IMR-90 (cell line): Measurements from ENCODE around the gene INTS14. TPM values are rescaled to one million over a fixed set of nuclear protein-coding genes. Genes with fewer than 3 reads are reported as not detected.
A peak's percentile ranks its signal among the peaks of the same experiment; 100 is the strongest.

ENCODE experiments used
- ATAC-seq: fragments of 200-7000 bp; cut with Tn5 transposase; 2 replicates; pipeline ENCODE4 v1.9.1; 2020; ENCODE audit warnings: low read depth, mild to moderate bottlenecking, moderate library complexity
- BruUV-seq: library from RNA; stranded (reverse); fragments of 400-500 nt; replicated peaks from 2 replicates; lab custom pipeline; 2021; lab: Mats Ljungman, UMichigan
- CTCF ChIA-PET: fragments of 300-600 bp; formaldehyde crosslinking; extraction: SDS; loops from one replicate; lab custom pipeline; 2021; ENCODE audit warnings: antibody characterized with exemption; lab: Yijun Ruan, JAX
- POLR2A ChIA-PET: fragments of 300-600 bp; sonication (Branson Sonifier 250); formaldehyde crosslinking; loops from one replicate; lab custom pipeline; 2022; ENCODE audit warnings: antibody characterized with exemption; ENCODE audit not compliant: unreplicated experiment; lab: Charles Lee
- DNase-seq: peaks from one replicate; pipeline ENCODE4 v3.0.0; 2013
- H2AFZ ChIP-seq: replicated peaks from 2 replicates; pipeline ENCODE3; 2013; ENCODE audit warnings: low read length, mild to moderate bottlenecking; ENCODE audit not compliant: poor library complexity
- H2AK5ac ChIP-seq: 2 replicates; pipeline ENCODE4 v1.6.1; 2013; ENCODE audit warnings: low read depth, low read length, inconsistent platforms
- H2AK9ac ChIP-seq: replicated peaks from 2 replicates; pipeline ENCODE3; 2013; ENCODE audit warnings: mild to moderate bottlenecking, low read depth, low read length, moderate library complexity; ENCODE audit not compliant: poor library complexity
- H2BK120ac ChIP-seq: 2 replicates; pipeline ENCODE4 v1.6.1; 2013; ENCODE audit warnings: low read depth, low read length, inconsistent platforms
- H2BK15ac ChIP-seq: 3 replicates; pipeline ENCODE4 v1.6.1; 2013; ENCODE audit warnings: low read depth, low read length, inconsistent platforms
- H2BK20ac ChIP-seq: 2 replicates; pipeline ENCODE4 v1.6.1; 2013; ENCODE audit warnings: low read depth, mild to moderate bottlenecking, inconsistent platforms, low read length, moderate library complexity
- H2BK5ac ChIP-seq: 2 replicates; pipeline ENCODE4 v1.6.1; 2013; ENCODE audit warnings: mild to moderate bottlenecking, low read depth, low read length, inconsistent platforms; ENCODE audit not compliant: poor library complexity, severe bottlenecking
- H3K14ac ChIP-seq: replicated peaks from 2 replicates; pipeline ENCODE4 v1.6.1; 2013; ENCODE audit warnings: low read depth, low read length, inconsistent platforms
- H3K18ac ChIP-seq: 2 replicates; pipeline ENCODE4 v1.6.1; 2013; ENCODE audit warnings: low read depth, low read length, control low read depth
- H3K23ac ChIP-seq: 2 replicates; pipeline ENCODE4 v1.6.1; 2013; ENCODE audit warnings: low read depth, low read length, inconsistent platforms
- H3K27ac ChIP-seq: 2 replicates; pipeline ENCODE4 v1.5.1; 2013; ENCODE audit warnings: mild to moderate bottlenecking, control low read depth, low read length; ENCODE audit not compliant: insufficient read depth
- H3K27me3 ChIP-seq: 2 replicates; pipeline ENCODE4 v1.6.1; 2013; ENCODE audit warnings: low read length; ENCODE audit not compliant: control insufficient read depth, insufficient read depth
- H3K36me3 ChIP-seq: 2 replicates; pipeline ENCODE4 v1.6.1; 2013; ENCODE audit warnings: low read length, mixed read lengths; ENCODE audit not compliant: control insufficient read depth, insufficient read depth
- H3K4ac ChIP-seq: 2 replicates; pipeline ENCODE4 v1.6.1; 2013; ENCODE audit warnings: low read depth, low read length, inconsistent platforms
- H3K4me1 ChIP-seq: 2 replicates; pipeline ENCODE4 v1.6.1; 2013; ENCODE audit warnings: low read length, mixed read lengths; ENCODE audit not compliant: control insufficient read depth, insufficient read depth
- H3K4me2 ChIP-seq: 2 replicates; pipeline ENCODE4 v1.6.1; 2013; ENCODE audit warnings: low read depth, mild to moderate bottlenecking, control low read depth, low read length, moderate library complexity
- H3K4me3 ChIP-seq: 2 replicates; pipeline ENCODE4 v1.5.1; 2013; ENCODE audit warnings: low read depth, mild to moderate bottlenecking, control low read depth, low read length, moderate library complexity; ENCODE audit not compliant: insufficient read depth
- H3K56ac ChIP-seq: 2 replicates; pipeline ENCODE4 v1.6.1; 2013; ENCODE audit warnings: low read length, inconsistent platforms; ENCODE audit not compliant: insufficient read depth; ENCODE audit errors: extremely low read depth
- H3K79me1 ChIP-seq, 2 experiments: 2 replicates each; pipeline ENCODE4 v1.6.1; 2013; ENCODE audit warnings: low read length in 2 of 2, inconsistent platforms in 1 of 2, low read depth in 1 of 2
- H3K9ac ChIP-seq: 2 replicates; pipeline ENCODE4 v1.6.1; 2013; ENCODE audit warnings: low read depth, low read length, control low read depth
- H3K9me1 ChIP-seq: 2 replicates; pipeline ENCODE4 v1.6.1; 2013; ENCODE audit warnings: low read length, inconsistent platforms; ENCODE audit not compliant: insufficient read depth
- H3K9me3 ChIP-seq: 2 replicates; pipeline ENCODE4 v1.6.1; 2013; ENCODE audit warnings: low read length; ENCODE audit not compliant: control insufficient read depth, insufficient read depth
- H4K20me1 ChIP-seq: 2 replicates; pipeline ENCODE4 v1.6.1; 2013; ENCODE audit warnings: low read length, inconsistent platforms; ENCODE audit not compliant: insufficient read depth
- H4K5ac ChIP-seq: 2 replicates; pipeline ENCODE4 v1.6.1; 2013; ENCODE audit warnings: mild to moderate bottlenecking, low read depth, low read length, control low read depth
- H4K8ac ChIP-seq, 2 experiments: 2 replicates each; pipeline ENCODE4 v1.6.1; 2013; ENCODE audit warnings: low read depth in 2 of 2, low read length in 2 of 2, control low read depth in 1 of 2, inconsistent platforms in 1 of 2
- H4K91ac ChIP-seq: 2 replicates; pipeline ENCODE4 v1.6.1; 2013; ENCODE audit warnings: low read depth, low read length, inconsistent platforms; ENCODE audit not compliant: insufficient read depth
- BHLHE40 ChIP-seq: fragments of 150-350 bp; IDR thresholded peaks from 2 replicates; pipeline ENCODE4 v1.6.1; 2016; ENCODE audit warnings: mild to moderate bottlenecking, low read depth, low read length
- CEBPB ChIP-seq: IDR thresholded peaks from 2 replicates; pipeline ENCODE4 v1.6.1; 2012; ENCODE audit warnings: low read depth, low read length, improper control_type of control experiment
- CHD1 ChIP-seq: IDR thresholded peaks from 2 replicates; pipeline ENCODE4 v1.6.1; 2012; ENCODE audit warnings: low read depth, low read length, improper control_type of control experiment
- CTCF ChIP-seq: conservative IDR thresholded peaks from 2 replicates; pipeline ENCODE4 v1.5.1; 2012; ENCODE audit warnings: mild to moderate bottlenecking, low read depth, low read length, improper control_type of control experiment
- ELK1 ChIP-seq: fragments of 150-350 bp; IDR thresholded peaks from 2 replicates; pipeline ENCODE4 v1.6.1; 2016; ENCODE audit warnings: low read depth, mild to moderate bottlenecking, low read length, moderate library complexity, borderline replicate concordance
- FOS ChIP-seq: fragments of 150-350 bp; IDR thresholded peaks from 2 replicates; pipeline ENCODE4 v1.6.1; 2016; ENCODE audit warnings: low read depth, low read length
- MAFK ChIP-seq: IDR thresholded peaks from 2 replicates; pipeline ENCODE4 v1.6.1; 2012; ENCODE audit warnings: low read depth, low read length, improper control_type of control experiment
- MAZ ChIP-seq: IDR thresholded peaks from 2 replicates; pipeline ENCODE4 v1.6.1; 2012; ENCODE audit warnings: low read depth, mild to moderate bottlenecking, low read length, improper control_type of control experiment, moderate library complexity, borderline replicate concordance
- MXI1 ChIP-seq: IDR thresholded peaks from 2 replicates; pipeline ENCODE4 v1.6.1; 2012; ENCODE audit warnings: low read depth, mild to moderate bottlenecking, low read length, moderate library complexity, borderline replicate concordance
- NFE2L2 ChIP-seq: fragments of 150-350 bp; IDR thresholded peaks from 2 replicates; pipeline ENCODE4 v1.6.1; 2016; ENCODE audit warnings: low read depth, mild to moderate bottlenecking, low read length
- POLR2A ChIP-seq: IDR thresholded peaks from 2 replicates; pipeline ENCODE4 v1.6.1; 2012; ENCODE audit warnings: mild to moderate bottlenecking, low read depth, low read length
- RAD21 ChIP-seq: IDR thresholded peaks from 2 replicates; pipeline ENCODE4 v1.6.1; 2012; ENCODE audit warnings: low read length, improper control_type of control experiment
- RCOR1 ChIP-seq: IDR thresholded peaks from 2 replicates; pipeline ENCODE4 v1.6.1; 2012; ENCODE audit warnings: mild to moderate bottlenecking, low read length, improper control_type of control experiment; ENCODE audit not compliant: insufficient replicate concordance
- RFX5 ChIP-seq: IDR thresholded peaks from 2 replicates; pipeline ENCODE4 v1.8.0; 2012; ENCODE audit warnings: low read depth, mild to moderate bottlenecking, low read length, moderate library complexity
- SMC3 ChIP-seq: fragments of 150-350 bp; IDR thresholded peaks from 2 replicates; pipeline ENCODE4 v1.6.1; 2016; ENCODE audit warnings: low read depth, mild to moderate bottlenecking, antibody characterized with exemption, low read length, moderate library complexity
- USF2 ChIP-seq: fragments of 150-350 bp; IDR thresholded peaks from 2 replicates; pipeline ENCODE4 v1.6.1; 2017; ENCODE audit warnings: mild to moderate bottlenecking, antibody characterized with exemption, low read length, low read depth
- WGBS, 2 experiments: methylation state at CpG; one replicate each; pipeline versions ENCODE4 v1.1.5 to v1.1.7; 2013; ENCODE audit warnings: missing lambda C conversion rate in 2 of 2; ENCODE audit not compliant: insufficient read length in 1 of 2; ENCODE audit errors: extremely low coverage in 2 of 2; 5-methylcytosine and 5-hydroxymethylcytosine counted together
- dilution Hi-C: fragments of 300-500 bp; cut with HindIII; formaldehyde crosslinking; loops from one replicate; pipeline ENCODE4 v1.14.3; 2018; ENCODE audit warnings: low sequenced_read_pairs; ENCODE audit not compliant: unreplicated experiment
- in situ Hi-C: fragments of 300-500 bp; cut with MboI; formaldehyde crosslinking; loops from 3 replicates; pipeline ENCODE4 v1.14.3; 2019; ENCODE audit warnings: low sequenced_read_pairs, inconsistent platforms, mixed read lengths
- intact Hi-C: fragments of 100-400 bp; cut with micrococcal nuclease; formaldehyde crosslinking; loops from 2 replicates; pipeline ENCODE4 v1.10.0; 2022
- polyA plus RNA-seq, 3 experiments: library from polyadenylated mRNA; depleted of rRNA; stranded (reverse); fragments of >200 nt; gene quantifications; 2 replicates each; pipeline ENCODE4 v1.2.3, GENCODE V29; 2012; ENCODE audit warnings: low replicate concordance in 1 of 3
- total RNA-seq: library from RNA; depleted of rRNA; stranded (reverse); fragments of >200 nt; gene quantifications from 2 replicates; pipeline ENCODE4 v1.2.3, GENCODE V29; 2012

Gene INTS14
- total and polyA plus RNA-seq, 2 of the 4 experiments (the other 2 are of a cell fraction), result 22.9 to 39.5 TPM

- H4K20me1 ChIP-seq, result no peaks in the 10 kb centered on the region
- peaks cover 6% of the 10 kb centered on the region for H3K4me1 ChIP-seq
- no peak overlapping the region for H4K5ac ChIP-seq
- H3K36me3 ChIP-seq, result peaks cover 32% of the 10 kb centered on the region
- H3K27me3 ChIP-seq, result no peaks in the 10 kb centered on the region
- intact Hi-C loops (no loop called here), dilution Hi-C loops (no loop called here), in situ Hi-C loops (no loop called here)
- H3K9ac ChIP-seq, result no peak overlapping the region
- H2BK20ac ChIP-seq, result no peak overlapping the region
- H3K18ac ChIP-seq, result no peak overlapping the region
- no peaks in the 10 kb centered on the region for H3K9me3 ChIP-seq
- H2AFZ ChIP-seq, result no peak overlapping the region
- H3K4me2 ChIP-seq, result no peak overlapping the region
- H3K4me3 ChIP-seq, result no peak overlapping the region
- H3K27ac ChIP-seq, result no peak overlapping the region
- WGBS, 2 experiments, result no CpG with 5 or more reads among the region's 1 CpG
- no peak for ATAC-seq
- BruUV-seq, result no TSS peak
- CTCF ChIA-PET, result no interaction called here
- no peak overlapping the region for H3K56ac ChIP-seq
- no peak overlapping the region for H3K23ac ChIP-seq
- H3K4ac ChIP-seq, result no peak overlapping the region
- no peak overlapping the region for H2BK120ac ChIP-seq
- no peak overlapping the region for H2BK15ac ChIP-seq
- H3K79me1 ChIP-seq, result peaks cover 0 to 8% of the 10 kb centered on the region in 2 experiments; a peak in 2 of 4 replicates
- no peak overlapping the region for H3K14ac ChIP-seq
- DNase-seq, result peak; percentile 41
- POLR2A ChIA-PET, result no interaction called here
- no peak overlapping the region for H2AK9ac ChIP-seq
- TF ChIP-seq NFE2L2, result no peak
- TF ChIP-seq CTCF, result no peak
- TF ChIP-seq RCOR1, result no peak
- TF ChIP-seq MAZ, result no peak
- TF ChIP-seq CHD1, result no peak
- TF ChIP-seq MAFK, result no peak
- TF ChIP-seq SMC3, result no peak
- TF ChIP-seq RAD21, result no peak
- no peak for TF ChIP-seq USF2
- no peak for TF ChIP-seq MXI1
- no peak for TF ChIP-seq ELK1
- no peak for TF ChIP-seq RFX5
- no peak for TF ChIP-seq BHLHE40
- TF ChIP-seq POLR2A, result no peak
- no peak for TF ChIP-seq CEBPB
- no peak for TF ChIP-seq FOS
- H3K9me1 ChIP-seq, result peaks cover 9% of the 10 kb centered on the region
- H4K91ac ChIP-seq, result no peak overlapping the region
- H4K8ac ChIP-seq, result no peak overlapping the region
- no peak overlapping the region for H2AK5ac ChIP-seq
- H2BK5ac ChIP-seq, result no peak overlapping the region
These were observed 27.2 kb downstream of the INTS14 start for GRCh38 chr15:65583701-65584100.
